HL-60 (cell line): ENCODE data around the gene SLCO2A1.

Experiments used
- POLR2AphosphoS5 ChIP-seq: IDR thresholded peaks from 2 replicates; pipeline ENCODE4 v1.6.1; 2012; ENCODE audit warnings: low read depth
- TF ChIP-seq, protein P1 (sequence below): IDR thresholded peaks from one replicate; pipeline ENCODE4 v1.5.1; 2011; ENCODE audit warnings: low read length, control low read depth, inconsistent platforms; ENCODE audit not compliant: insufficient read depth
- TF ChIP-seq, protein P2 (sequence below): IDR thresholded peaks from 2 replicates; pipeline ENCODE4 v1.6.1; 2012; ENCODE audit warnings: low read depth; ENCODE audit not compliant: insufficient replicate concordance

DNA sequence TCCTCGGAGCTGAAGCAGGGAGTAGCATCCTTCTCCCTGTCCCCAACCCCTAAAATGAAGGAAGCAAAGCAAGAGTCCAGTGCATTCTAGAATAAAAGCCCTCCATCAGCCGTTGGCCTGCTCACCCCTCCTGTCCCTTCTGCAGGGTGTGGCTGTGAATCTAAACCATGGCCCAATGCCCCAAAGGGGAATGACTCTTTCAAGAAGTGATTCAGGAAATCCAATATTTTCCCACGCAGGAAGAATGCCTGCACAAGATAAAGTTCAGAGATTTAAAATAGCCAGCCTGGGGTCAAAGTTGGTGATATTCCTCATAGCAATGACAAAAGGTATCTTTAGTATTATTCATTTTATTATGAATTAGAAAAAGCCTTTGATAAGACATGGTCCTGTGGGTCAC is 38.5 kb downstream of the SLCO2A1 start:
- TF ChIP-seq, protein P1, sequence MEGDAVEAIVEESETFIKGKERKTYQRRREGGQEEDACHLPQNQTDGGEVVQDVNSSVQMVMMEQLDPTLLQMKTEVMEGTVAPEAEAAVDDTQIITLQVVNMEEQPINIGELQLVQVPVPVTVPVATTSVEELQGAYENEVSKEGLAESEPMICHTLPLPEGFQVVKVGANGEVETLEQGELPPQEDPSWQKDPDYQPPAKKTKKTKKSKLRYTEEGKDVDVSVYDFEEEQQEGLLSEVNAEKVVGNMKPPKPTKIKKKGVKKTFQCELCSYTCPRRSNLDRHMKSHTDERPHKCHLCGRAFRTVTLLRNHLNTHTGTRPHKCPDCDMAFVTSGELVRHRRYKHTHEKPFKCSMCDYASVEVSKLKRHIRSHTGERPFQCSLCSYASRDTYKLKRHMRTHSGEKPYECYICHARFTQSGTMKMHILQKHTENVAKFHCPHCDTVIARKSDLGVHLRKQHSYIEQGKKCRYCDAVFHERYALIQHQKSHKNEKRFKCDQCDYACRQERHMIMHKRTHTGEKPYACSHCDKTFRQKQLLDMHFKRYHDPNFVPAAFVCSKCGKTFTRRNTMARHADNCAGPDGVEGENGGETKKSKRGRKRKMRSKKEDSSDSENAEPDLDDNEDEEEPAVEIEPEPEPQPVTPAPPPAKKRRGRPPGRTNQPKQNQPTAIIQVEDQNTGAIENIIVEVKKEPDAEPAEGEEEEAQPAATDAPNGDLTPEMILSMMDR = no peak
- no peak for TF ChIP-seq POLR2AphosphoS5
- TF ChIP-seq, protein P2, sequence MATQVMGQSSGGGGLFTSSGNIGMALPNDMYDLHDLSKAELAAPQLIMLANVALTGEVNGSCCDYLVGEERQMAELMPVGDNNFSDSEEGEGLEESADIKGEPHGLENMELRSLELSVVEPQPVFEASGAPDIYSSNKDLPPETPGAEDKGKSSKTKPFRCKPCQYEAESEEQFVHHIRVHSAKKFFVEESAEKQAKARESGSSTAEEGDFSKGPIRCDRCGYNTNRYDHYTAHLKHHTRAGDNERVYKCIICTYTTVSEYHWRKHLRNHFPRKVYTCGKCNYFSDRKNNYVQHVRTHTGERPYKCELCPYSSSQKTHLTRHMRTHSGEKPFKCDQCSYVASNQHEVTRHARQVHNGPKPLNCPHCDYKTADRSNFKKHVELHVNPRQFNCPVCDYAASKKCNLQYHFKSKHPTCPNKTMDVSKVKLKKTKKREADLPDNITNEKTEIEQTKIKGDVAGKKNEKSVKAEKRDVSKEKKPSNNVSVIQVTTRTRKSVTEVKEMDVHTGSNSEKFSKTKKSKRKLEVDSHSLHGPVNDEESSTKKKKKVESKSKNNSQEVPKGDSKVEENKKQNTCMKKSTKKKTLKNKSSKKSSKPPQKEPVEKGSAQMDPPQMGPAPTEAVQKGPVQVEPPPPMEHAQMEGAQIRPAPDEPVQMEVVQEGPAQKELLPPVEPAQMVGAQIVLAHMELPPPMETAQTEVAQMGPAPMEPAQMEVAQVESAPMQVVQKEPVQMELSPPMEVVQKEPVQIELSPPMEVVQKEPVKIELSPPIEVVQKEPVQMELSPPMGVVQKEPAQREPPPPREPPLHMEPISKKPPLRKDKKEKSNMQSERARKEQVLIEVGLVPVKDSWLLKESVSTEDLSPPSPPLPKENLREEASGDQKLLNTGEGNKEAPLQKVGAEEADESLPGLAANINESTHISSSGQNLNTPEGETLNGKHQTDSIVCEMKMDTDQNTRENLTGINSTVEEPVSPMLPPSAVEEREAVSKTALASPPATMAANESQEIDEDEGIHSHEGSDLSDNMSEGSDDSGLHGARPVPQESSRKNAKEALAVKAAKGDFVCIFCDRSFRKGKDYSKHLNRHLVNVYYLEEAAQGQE = no peak
